GM06990 (cell line): Measurements from ENCODE around the gene KRTAP5-3.

Experiments used
- DNase-seq: peaks from one replicate; pipeline ENCODE4 v3.0.0-alpha.2; 2011; ENCODE audit not compliant: insufficient read length; ENCODE audit errors: extremely low read depth
- H3K27me3 ChIP-seq: replicated peaks from 2 replicates; pipeline ENCODE4 v1.6.0; 2011; ENCODE audit warnings: low read length; ENCODE audit not compliant: control insufficient read depth, insufficient read depth
- H3K36me3 ChIP-seq: 2 replicates; pipeline ENCODE4 v1.5.1; 2011; ENCODE audit warnings: low read length; ENCODE audit not compliant: control insufficient read depth, insufficient read depth
- H3K4me3 ChIP-seq: replicated peaks from 2 replicates; pipeline ENCODE4 v1.5.1; 2011; ENCODE audit warnings: low read depth, mild to moderate bottlenecking, control low read depth, low read length
- CTCF ChIP-seq: IDR thresholded peaks from 2 replicates; pipeline ENCODE4 v1.5.1; 2011; ENCODE audit warnings: low read length, control low read depth, mild to moderate bottlenecking, inconsistent platforms; ENCODE audit not compliant: insufficient read depth, poor library complexity, severe bottlenecking

The KRTAP5-3 gene

GRCh38 chr11:1645357-1645821 is 37.1 kb upstream of the KRTAP5-3 start:
- no peak for TF ChIP-seq CTCF
- Histone ChIP-seq H3K4me3 (no peak overlapping the region), H3K36me3 (no peaks in the 10 kb centered on the region), H3K27me3 (peaks cover 2% of the 10 kb centered on the region)
- DNase-seq = no peak

- Histone ChIP-seq H3K36me3 (no peaks in the 10 kb centered on the region), H3K27me3 (no peaks in the 10 kb centered on the region; the same call in 1 of the 2 replicates), H3K4me3 (no peak overlapping the region)
- no peak for TF ChIP-seq CTCF
- no peak for DNase-seq
Observed at GRCh38 chr11:1644601-1645356, 36.5 kb upstream of the KRTAP5-3 start.

- no peak overlapping the region for H3K4me3 ChIP-seq
- H3K27me3 ChIP-seq = no peaks in the 10 kb centered on the region; the same call in 1 of the 2 replicates
- no peaks in the 10 kb centered on the region for H3K36me3 ChIP-seq
- no peak for TF ChIP-seq CTCF
- DNase-seq = no peak
Observed at GRCh38 chr11:1643146-1643690, 35.0 kb upstream of the KRTAP5-3 start.

GRCh38 chr11:1642288-1643145 is 34.3 kb upstream of the KRTAP5-3 start:
- Histone ChIP-seq H3K27me3 (no peaks in the 10 kb centered on the region; the same call in 1 of the 2 replicates), H3K4me3 (no peak overlapping the region), H3K36me3 (no peaks in the 10 kb centered on the region)
- no peak for TF ChIP-seq CTCF
- no peak for DNase-seq

- no peak for TF ChIP-seq CTCF
- Histone ChIP-seq H3K27me3 (no peaks in the 10 kb centered on the region; the same call in 1 of the 2 replicates), H3K36me3 (no peaks in the 10 kb centered on the region), H3K4me3 (no peak overlapping the region)
- DNase-seq = no peak
Observed at GRCh38 chr11:1641096-1641495, 32.8 kb upstream of the KRTAP5-3 start.
